Measurements from ENCODE around the gene NAV2.
A peak's percentile ranks its signal among the peaks of the same experiment; 100 is the strongest.

Gene NAV2

DNA sequence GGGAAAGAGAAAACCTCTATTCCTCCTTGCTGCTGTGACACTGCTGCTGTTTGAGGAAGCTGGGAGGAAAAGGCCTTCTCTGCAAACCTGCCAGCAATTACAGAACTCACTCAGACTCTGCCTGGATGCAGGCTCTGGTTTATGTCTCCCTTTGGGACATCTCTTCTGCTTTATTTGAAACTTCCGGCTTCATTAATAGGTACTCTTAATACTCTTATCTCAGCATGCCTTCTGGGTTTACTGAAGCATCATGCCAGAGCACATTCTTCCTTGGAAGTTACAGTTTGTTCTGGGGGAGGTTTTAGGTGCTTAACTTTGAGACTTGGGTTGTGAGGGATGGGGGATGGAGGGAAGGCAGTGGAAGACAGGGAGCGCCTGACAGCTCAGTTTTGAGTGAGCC lies 79.9 kb downstream of the NAV2 start:
- in situ Hi-C loops (cut with MboI; ENCODE audit: low pct_unique_long_range_greater_than_20kb, low sequenced_read_pairs) = no loop called here
- DNase-seq = no peak

DNA sequence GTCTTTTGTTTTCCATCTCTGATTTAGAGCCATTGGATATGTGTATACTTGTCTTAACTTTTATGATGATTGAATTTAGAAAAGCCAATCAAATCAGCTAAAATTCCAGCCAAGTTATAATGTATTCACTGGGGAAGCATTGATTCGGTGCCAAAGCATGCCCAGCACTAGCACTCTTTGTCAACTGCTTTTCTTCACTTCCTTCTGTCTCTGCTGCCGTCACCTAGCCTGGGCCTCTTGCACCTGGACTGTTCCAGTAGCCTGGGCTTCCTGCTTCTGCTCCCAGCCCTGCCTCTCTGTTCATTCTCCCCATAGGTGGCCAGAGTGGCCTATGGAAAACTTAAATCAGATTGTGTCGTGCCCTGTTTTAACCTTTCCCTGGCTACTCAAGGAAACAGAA lies 80.7 kb downstream of the NAV2 start:
- in situ Hi-C loops (cut with MboI; ENCODE audit: low pct_unique_long_range_greater_than_20kb, low sequenced_read_pairs) = no loop called here
- DNase-seq = no peak

DNA sequence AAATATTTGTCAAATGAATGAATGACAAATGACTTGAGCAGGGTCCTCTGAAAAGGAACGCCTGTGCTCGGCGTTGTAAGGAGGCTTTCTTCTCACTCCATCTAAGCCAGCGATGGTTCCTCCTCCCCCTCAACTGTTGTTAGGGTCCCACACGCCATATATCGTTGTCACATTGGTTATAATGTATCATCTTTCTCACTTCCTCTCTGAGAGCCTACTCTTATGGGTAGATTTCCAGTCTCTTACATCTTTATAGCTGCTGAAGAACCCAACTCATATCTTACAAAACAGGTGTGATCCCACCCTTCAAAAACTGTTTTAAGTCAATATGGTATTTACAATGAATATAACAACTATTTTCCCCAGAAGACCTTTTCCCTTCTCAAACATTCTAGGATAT lies 81.5 kb downstream of the NAV2 start:
- in situ Hi-C loops (cut with MboI; ENCODE audit: low pct_unique_long_range_greater_than_20kb, low sequenced_read_pairs) = no loop called here

DNA sequence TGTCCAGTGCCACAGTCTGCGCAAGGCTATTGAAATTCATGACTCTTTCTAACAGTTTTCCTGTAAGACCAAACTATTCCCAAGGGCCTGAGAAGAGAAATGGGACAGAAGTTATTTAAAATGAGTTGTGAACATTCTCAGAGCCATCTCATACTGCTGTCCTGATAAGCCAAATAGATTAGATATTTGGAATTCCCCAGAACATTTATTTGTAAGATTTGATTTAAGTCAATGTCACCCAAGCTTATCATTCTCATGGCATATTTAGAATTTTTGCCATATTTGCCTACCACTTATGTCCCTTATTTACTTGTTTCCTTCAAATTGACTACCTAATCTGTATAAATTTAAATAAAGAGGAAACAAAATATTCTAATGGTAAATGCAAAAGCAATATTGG lies 82.4 kb downstream of the NAV2 start:
- in situ Hi-C loops (cut with MboI; ENCODE audit: low pct_unique_long_range_greater_than_20kb, low sequenced_read_pairs) = no loop called here

More for the DNA sequence above, 81.5 kb downstream of the NAV2 start:
- DNase-seq = no peak

DNA sequence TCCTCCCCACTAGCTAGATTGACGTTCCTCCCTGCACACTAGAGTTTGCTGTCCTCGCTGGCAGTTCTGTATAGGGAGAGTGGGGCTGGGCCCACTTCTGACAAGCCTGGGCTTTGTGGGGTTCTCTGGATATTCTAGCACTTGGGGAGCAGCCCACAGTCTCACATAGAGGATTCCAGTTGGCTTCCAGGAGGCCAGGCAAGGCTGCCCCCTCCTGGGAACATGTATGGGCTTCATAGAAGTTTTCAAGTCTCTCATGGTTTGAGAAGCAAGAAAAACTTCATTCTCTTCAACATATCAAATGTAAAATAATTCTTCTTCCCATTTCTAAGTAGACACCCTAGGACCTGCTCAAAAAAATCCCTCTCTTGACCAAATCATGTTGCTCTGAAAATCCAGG lies 87.5 kb downstream of the NAV2 start:
- DNase-seq = no peak
- in situ Hi-C loops (cut with MboI; ENCODE audit: low pct_unique_long_range_greater_than_20kb, low sequenced_read_pairs) = no loop called here

More for the DNA sequence above, 82.4 kb downstream of the NAV2 start:
- no peak for DNase-seq

DNA sequence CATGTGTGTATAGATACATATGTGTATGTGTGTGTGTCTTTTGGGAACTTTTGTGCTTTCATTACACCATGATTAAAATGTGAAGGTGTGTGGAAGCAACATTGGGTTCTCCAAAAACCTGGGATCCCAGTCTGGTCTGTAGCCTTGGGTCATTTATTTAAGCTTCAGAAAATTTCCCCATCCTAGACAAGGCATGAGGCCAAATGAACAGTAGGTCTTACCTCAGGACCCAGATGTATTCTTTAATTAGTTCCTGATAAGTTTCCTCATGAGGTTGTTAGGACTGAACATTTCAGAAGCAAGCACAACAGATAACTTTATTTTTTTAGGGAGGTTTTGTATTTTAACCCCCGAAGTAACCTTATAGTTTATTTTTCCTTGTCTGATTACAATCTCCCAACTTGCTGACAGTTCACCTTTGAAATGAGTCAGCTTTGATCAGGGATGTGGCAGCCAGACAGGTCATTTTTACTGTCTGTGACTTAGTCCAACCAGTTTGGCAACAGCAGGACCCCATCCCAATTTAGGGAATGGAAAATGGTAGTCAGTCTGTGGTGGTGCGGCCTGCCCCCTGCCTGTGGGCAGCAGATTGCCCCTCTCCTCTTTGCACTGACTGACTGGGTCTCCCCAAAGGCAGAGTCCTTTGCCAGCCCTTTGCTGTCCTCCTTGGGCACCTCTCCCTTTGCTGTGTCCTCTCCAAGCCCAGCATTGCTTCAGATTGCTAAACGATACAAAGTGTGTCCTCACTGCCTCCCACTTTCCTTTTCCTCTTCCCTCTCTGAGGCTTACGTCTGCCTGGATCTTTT lies 88.3 kb downstream of the NAV2 start:
- in situ Hi-C loops (cut with MboI; ENCODE audit: low pct_unique_long_range_greater_than_20kb, low sequenced_read_pairs) = no loop called here
- no peak for DNase-seq

DNA sequence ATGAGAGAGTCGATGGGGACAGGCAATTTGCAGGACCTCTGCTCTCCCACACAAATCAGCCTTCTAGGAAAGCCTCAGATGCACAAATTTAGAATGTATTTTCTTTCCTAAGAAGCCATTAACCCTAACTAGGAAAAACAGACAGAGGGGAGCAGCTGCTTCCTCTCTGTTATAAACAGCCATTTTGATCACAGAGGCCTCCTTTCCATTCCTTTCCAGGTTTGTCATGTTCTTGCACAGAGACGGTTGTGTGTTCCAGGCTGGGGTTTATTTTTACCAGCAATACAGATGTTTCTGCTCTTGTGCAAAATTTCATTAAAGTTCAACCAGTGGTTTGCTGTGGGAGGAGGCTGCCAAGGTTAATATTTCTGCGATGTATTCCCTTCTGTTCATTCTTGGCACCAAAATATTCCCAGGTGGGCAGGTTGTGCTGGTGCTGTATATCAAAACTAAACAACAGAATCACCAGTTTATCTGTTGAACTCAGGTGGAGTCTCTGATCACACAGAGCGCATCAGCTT lies 90.2 kb downstream of the NAV2 start:
- in situ Hi-C loops (cut with MboI; ENCODE audit: low pct_unique_long_range_greater_than_20kb, low sequenced_read_pairs) = no loop called here
- no peak for DNase-seq

DNA sequence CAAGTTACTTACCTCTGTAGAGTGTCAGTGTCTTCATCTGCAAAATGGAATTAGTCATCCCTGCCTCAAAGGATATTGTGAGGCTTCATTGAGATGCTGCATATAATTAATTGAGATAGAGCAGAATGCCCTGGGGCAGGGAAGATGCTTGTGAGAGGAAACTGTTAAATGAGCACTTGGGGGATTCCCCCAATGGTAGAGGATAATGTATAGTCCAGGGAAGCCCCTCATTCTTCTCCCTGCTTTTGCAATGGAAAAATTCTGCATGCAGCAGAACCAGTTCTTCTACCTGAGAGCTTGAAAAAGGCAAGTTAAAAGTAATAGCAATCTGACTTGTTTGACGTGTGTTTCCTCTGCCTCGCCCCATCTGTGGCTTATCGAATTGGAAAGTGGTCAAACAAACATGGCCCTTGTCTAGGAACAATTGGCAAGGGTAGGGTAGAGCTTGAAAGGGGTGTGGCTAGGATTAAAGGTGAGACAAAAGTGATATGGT lies 90.9 kb downstream of the NAV2 start:
- DNase-seq = no peak
- in situ Hi-C loops (cut with MboI; ENCODE audit: low pct_unique_long_range_greater_than_20kb, low sequenced_read_pairs) = no loop called here

DNA sequence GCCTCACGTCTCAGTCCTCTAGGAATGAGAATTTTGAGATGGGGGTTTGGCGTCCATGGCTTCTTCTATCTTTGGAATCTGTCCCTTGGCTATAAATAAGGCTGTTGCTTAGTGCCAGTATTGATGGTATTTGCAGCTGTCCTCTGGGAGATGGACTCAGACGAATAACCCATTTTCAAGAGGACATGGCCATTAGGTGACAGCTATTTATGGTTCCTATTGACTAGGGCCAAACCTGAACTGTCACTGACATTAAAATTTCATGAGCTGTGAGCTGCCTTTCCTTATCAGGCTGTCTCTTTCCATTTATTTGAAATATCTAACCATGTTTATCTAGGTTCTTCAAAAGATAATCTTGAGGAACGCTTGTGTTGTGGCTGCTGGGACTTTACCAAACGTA lies 92.7 kb downstream of the NAV2 start:
- no peak for DNase-seq
- in situ Hi-C loops (cut with MboI; ENCODE audit: low pct_unique_long_range_greater_than_20kb, low sequenced_read_pairs) = no loop called here

DNA sequence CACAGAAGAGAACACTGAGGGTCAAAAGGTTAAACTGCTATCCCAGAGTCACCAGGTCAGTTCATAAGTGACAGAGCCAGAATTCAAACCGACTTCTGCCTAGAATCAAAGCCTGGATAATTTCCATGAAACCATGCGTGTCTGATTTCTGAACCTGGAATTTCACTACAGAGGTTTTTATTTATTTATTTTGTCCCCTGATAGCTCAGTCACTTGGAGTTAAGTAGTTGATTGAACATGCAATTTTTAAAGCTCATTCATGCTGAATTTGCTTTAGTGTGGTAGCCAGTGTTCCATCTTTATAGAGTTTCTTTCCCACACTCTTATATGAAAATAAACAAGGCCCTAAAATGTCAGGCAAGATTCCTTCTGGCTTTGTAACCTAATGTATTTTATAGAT lies 93.2 kb downstream of the NAV2 start:
- no peak for DNase-seq
- in situ Hi-C loops (cut with MboI; ENCODE audit: low pct_unique_long_range_greater_than_20kb, low sequenced_read_pairs) = no loop called here

DNA sequence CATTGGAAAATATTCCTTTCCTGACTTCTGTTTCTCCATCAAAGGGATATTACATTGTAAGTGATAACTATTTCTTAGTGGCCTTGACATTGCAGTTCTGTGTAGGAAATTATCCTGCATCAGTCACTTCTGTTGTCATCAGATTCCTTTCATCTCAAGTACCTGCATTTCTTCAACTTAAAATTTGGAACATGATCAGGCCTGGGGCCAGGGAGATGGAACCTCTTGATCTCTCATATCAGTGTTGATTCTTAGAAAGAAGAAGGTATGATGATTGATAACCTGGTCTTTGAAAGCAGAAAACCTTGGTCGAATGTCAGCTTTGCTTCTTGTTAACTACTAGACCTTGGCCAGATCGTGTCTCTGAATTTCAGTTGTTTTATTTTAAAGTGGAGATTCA lies 93.6 kb downstream of the NAV2 start:
- in situ Hi-C loops (cut with MboI; ENCODE audit: low pct_unique_long_range_greater_than_20kb, low sequenced_read_pairs) = no loop called here
- DNase-seq = no peak

DNA sequence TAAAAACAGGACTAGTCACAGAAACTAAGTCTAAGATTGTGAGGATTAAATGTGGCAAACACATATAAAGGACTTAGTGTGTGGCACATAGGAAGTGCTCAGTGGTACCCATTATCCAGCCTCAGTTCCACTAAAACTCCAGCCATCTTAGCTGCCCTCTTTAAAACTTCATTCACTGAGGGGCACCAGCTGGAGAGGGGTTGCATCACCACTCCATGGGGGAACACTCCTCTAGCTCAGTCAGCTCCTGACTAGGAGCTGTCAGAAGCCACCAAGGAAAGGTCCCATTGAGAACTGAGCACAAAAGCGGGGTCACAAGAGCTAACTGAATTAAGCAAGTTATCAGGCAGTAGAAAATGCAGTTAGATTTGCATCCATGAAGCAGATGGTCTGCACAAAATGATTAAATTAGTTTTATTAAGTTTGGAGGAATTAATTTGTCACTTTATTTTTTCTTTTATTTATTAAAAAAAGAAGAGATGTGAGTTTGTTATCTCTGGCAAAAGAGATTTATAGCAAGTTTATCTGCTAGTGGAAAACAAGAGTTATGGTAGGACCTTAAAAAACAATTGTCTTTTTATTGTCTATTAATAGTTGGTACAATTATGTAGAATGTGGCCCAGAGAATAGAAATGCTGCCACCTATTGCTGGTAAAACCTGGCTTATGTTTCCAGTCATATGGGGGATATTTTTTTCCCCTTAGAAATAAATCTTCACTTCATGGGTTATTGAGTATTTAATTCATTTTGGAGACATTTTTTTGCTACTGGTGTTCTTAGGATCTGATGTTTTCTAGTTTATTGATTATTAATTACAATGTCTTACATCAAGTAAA lies 95.7 kb downstream of the NAV2 start:
- in situ Hi-C loops (cut with MboI; ENCODE audit: low pct_unique_long_range_greater_than_20kb, low sequenced_read_pairs) = no loop called here
- DNase-seq = no peak

DNA sequence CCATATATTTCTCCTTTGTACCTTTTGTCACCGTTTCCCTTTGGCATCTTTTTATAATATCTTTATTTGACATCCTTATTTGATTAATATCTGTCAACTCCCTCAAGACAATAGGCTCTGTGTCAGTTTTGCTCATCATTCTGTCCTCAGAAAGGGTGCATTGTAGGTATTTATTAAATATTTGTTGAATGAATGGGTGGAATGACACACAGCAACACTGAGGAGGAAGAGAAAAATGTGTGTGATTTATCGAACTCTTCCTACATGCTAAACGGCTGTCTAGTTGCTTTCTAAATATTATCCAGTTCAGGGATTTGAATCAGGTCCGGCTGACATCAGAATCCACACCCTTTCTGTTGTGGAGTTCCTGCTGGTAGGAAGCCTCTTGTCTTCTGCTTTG lies 98.2 kb downstream of the NAV2 start:
- no peak for DNase-seq
- in situ Hi-C loops (cut with MboI; ENCODE audit: low pct_unique_long_range_greater_than_20kb, low sequenced_read_pairs) = no loop called here

DNA sequence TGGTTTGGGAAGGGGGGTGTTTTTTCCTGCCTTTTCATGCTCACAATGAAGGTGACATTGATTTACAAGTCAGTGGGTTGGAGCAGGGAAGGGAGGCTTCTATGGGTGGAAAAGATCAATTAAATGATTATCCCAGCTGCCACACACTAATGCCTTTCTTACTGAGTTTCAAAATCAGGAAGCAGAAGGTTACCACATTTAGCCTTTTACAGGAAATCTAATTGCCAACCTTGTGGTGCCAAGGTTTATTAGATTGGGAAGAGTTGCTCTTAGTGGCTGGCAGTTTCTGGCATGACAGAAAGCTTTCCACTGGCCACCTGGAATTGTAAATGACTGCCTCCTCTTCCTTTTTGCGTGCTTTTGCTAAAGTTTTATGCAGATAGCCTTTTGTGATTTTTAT lies 98.7 kb downstream of the NAV2 start:
- DNase-seq = peak; percentile 0

DNA sequence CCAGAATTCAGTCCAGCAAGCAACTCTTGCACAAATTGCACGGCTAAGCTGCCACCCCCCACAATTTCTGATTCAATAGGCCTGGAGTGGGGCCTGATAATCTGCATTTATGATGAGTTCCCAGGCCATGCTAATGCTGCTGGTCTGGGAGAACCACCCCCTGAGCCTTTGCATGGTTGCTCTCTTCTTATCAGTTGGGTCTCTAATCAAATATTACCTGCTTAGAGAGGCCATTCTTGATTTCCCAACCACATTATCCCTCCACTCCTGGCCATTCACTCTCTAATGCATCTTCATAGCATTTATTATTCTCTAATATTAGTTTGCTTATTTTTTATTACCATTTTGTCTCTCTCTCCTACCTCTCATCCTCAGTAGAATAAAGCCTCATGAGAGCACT lies 99.5 kb downstream of the NAV2 start:
- in situ Hi-C loops (cut with MboI; ENCODE audit: low pct_unique_long_range_greater_than_20kb, low sequenced_read_pairs) = no loop called here
- DNase-seq = no peak

More for the DNA sequence above, 98.7 kb downstream of the NAV2 start:
- in situ Hi-C loops (cut with MboI; ENCODE audit: low pct_unique_long_range_greater_than_20kb, low sequenced_read_pairs) = no loop called here

DNA sequence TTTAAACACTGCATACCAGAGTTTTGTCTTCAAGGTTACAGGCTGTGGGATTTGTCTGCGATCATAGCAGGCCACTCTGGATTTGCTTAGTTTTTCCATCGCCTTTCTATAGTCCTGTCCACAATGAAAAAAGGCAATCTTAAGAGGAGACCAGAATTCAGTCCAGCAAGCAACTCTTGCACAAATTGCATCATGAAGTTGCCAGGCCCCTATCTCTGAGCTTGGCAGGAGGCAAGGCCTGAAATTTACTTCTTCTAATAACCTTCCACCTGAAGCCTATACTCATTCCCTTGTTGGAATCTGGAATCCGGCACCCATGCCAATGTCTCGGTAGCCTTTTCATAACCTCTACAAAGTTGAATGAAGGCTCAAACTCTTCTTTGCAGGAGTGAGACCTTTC lies 100.1 kb downstream of the NAV2 start:
- in situ Hi-C loops (cut with MboI; ENCODE audit: low pct_unique_long_range_greater_than_20kb, low sequenced_read_pairs) = no loop called here
- DNase-seq = no peak

DNA sequence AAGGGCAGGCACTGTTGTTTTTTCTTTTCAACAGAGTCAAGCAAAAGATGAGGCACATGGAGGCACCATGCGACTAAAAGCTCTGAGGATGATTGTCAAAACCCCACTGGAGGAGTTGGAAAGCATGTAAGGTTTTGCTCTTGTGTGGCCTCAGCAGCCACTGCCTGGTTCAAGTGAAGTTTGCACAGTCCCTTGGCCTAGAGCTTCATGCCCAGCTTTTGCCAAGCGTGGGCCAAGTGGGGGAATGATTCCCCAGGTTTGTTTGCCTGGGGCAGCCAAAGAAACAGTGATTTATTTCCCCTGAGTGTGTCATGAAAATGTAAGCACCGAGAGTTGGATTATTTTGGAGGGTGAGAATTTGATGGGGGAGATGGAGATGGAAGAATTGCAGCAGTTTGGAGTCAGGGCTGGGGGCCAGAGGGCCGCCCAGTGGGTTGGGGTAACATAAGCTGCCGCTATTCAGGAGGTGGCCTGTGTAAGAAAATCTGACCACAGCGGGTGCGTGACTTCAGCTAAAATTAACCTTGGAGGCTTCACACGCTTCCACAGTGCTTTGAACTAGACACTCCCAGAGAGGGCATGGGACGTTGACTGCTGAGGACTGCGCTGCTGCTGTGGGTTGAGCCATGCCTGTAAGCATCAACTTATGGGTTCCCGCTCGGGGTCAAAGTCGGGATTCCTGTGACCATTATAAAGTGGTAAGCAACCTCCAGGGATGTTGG lies 100.7 kb downstream of the NAV2 start:
- in situ Hi-C loops (cut with MboI; ENCODE audit: low pct_unique_long_range_greater_than_20kb, low sequenced_read_pairs) = no loop called here
- no peak for DNase-seq

DNA sequence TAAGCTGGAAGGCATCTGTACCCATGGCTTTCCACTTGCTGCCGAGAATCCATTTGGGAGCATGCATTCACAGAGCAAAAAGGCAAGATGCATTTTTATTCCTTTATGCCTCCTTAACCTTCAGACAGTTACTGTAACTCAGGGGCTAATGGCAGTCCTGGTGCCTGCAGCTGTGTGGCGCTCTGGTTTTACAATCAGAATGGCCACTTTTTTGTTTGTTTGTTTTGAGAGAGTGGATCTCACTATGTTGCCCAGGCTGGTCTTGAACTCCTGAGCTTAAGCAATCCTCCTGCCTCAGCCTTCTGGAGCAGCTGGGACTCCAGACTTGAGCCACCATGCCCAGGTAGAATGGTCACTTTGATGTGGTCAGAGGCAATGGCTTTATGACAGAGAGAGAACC lies 101.8 kb downstream of the NAV2 start:
- in situ Hi-C loops (cut with MboI; ENCODE audit: low pct_unique_long_range_greater_than_20kb, low sequenced_read_pairs) = no loop called here
- DNase-seq = no peak

DNA sequence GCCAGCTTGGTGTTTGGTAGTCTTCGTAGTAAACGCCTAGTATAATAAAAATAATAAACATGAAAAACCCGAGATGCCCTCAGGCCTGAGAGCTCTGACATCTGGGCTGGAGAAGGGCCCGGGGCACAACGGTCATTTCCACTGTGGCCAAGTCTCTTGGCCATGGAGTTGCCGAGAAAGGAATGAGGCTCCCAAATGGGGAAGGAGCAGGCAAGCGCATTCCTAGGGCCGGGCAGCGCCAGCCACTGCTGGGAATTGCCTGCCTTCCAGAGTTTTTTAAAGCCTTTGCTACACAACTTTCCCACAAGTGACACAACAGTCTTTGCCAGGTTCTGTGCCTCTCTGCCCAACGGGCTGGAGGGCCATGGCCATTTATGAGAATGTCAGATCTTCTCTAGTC lies 103.4 kb downstream of the NAV2 start:
- in situ Hi-C loops (cut with MboI; ENCODE audit: low pct_unique_long_range_greater_than_20kb, low sequenced_read_pairs) = no loop called here
- no peak for DNase-seq

DNA sequence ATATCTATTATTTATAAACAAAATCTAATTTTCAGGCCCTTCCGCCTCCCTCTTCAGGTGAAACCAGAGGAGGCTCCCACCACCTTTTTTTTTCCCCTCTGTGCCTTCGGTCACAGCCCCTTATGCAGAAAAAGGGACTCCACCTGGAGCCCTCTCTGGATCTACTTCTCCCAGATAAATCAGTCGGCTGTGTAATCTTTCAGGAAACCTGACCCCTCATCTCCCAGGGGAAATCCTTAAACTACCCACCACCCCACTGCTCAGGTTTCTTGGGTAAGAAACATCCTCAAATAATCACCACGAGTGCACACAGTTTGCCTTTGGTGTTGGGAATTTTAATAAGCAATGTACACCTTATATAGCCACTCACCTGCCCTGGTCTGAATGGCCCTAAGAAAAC lies 104.2 kb downstream of the NAV2 start:
- in situ Hi-C loops (cut with MboI; ENCODE audit: low pct_unique_long_range_greater_than_20kb, low sequenced_read_pairs) = no loop called here
- DNase-seq = no peak

All from KBM-7 (cell line).